ENCODE measurements around the gene DUSP18. TPM values are rescaled to one million over a fixed set of nuclear protein-coding genes. Genes with fewer than 3 reads are reported as not detected.

DUSP18 gene
- polyA plus RNA-seq, 2 of the 4 experiments (the other 2 are of a cell fraction) = 3.4 to 7.2 TPM

DNA sequence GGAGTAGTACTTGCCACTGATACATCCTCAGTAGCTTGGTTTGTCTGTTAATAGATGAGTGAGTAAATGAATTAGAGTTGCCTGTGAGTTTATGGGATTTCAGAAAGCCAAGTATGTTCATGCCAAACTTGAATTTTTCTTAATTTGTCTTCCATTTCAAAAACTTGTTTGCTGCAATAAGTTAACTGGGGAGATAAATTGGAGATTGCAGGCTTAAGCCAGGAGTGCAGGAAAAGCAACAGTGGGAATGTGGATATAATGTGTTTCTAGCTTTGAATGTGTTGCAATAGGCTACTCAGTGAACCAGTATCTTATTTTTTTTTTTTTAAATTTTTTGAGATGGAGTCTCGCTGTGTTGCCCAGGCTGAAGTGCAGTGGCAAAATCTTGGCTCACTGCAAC, 35.2 kb upstream of the DUSP18 start:
- H3K4me2 ChIP-seq = no peak overlapping the region
- DNase-seq (ENCODE audit: low read depth in 1 of 2, low spot score in 1 of 2) (no peak), FAIRE-seq (no peak), ATAC-seq (no peak)
- POLR2A ChIA-PET = no interaction called here
- no peaks in the 10 kb centered on the region for H3K9me3 ChIP-seq
- 100% methylated on average over 1 of the region's 1 CpG for WGBS (ENCODE audit: missing lambda C conversion rate)
- peaks cover 7% of the 10 kb centered on the region; the same call in 2 of the 3 replicates for H3K4me1 ChIP-seq
- CTCF ChIA-PET = interaction anchor here (0.8 kb wide), 1 partner anchor 52 kb away, joined by 3 read pairs; no protein-coding TSS in a partner anchor
- no peak overlapping the region for H3K27ac ChIP-seq
- TF ChIP-seq FOSB (CRISPR knock-in tag; IDR thresholded peaks at IDR 0.05) (no peak), HDAC2 (IDR thresholded peaks at IDR 0.05) (no peak), PHF8 (IDR thresholded peaks at IDR 0.05; ENCODE audit: borderline replicate concordance, low read depth) (no peak), SREBF2 (IDR thresholded peaks at IDR 0.05) (no peak), CHD2 (IDR thresholded peaks at IDR 0.05; ENCODE audit: low read length, partially characterized antibody) (no peak)
- H3K4me3 ChIP-seq = no peak overlapping the region

DNA sequence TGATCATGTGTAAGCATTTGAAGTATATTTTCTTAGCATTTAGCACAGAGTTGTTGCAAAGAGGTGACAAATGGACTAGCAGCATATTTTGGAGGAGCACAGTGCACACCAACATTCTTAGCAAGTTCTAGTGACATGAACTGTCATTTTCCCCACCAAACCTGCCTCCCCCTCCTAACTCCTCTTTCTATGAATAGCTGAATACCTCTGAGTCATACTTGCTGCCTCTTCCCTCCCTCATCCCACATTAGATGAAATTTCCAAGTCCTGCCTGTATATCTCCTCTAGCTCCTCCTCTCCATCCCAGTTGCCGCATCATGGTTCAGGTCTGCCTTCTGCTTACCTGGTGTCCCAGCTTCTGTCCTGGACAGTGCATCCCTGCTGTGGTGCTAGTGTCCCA, 34.2 kb upstream of the DUSP18 start:
- ChIA-PET CTCF (interaction anchor here (2.1 kb wide), 1 partner anchor 54 kb away, joined by 7 read pairs; no protein-coding TSS in a partner anchor), POLR2A (no interaction called here)
- Histone ChIP-seq H3K4me1 (peaks cover 7% of the 10 kb centered on the region; the same call in 2 of the 3 replicates), H3K9me3 (no peaks in the 10 kb centered on the region), H3K27ac (no peak overlapping the region), H3K4me3 (no peak overlapping the region), H3K4me2 (no peak overlapping the region; the same call in 2 of the 3 replicates)
- ATAC-seq = no peak
- 100% methylated on average over 1 of the region's 1 CpG for WGBS (ENCODE audit: missing lambda C conversion rate)
- TF ChIP-seq POLR2A (IDR thresholded peaks at IDR 0.05; ENCODE audit: low read length) (no peak), FOSB (CRISPR knock-in tag; IDR thresholded peaks at IDR 0.05) (no peak), HOXB13 (CRISPR knock-in tag; IDR thresholded peaks at IDR 0.05; ENCODE audit: low read depth) (no peak), KDM5A (IDR thresholded peaks at IDR 0.05) (no peak), JUNB (IDR thresholded peaks at IDR 0.05) (no peak), RARB (CRISPR knock-in tag; IDR thresholded peaks at IDR 0.05) (no peak)
- DNase-seq (ENCODE audit: low read depth in 1 of 2, low spot score in 1 of 2) = no peak
- no peak for FAIRE-seq

- Histone ChIP-seq H3K4me1 (peaks cover 12% of the 10 kb centered on the region), H3K4me3 (no peak overlapping the region), H3K4me2 (no peak overlapping the region), H3K27ac (no peak overlapping the region), H3K9me3 (no peaks in the 10 kb centered on the region)
- DNase-seq (ENCODE audit: low read depth in 1 of 2, low spot score in 1 of 2) (no peak), ATAC-seq (no peak), FAIRE-seq (no peak)
- TF ChIP-seq E2F6 (IDR thresholded peaks at IDR 0.05; ENCODE audit: borderline replicate concordance, low read depth) = no peak
- no peak for TF ChIP-seq GATA3 (IDR thresholded peaks at IDR 0.05; ENCODE audit: borderline replicate concordance)
- TF ChIP-seq JUNB (IDR thresholded peaks at IDR 0.05) = no peak
- TF ChIP-seq RAD21 (conservative IDR thresholded peaks at IDR 0.05 in 1 of 2, IDR thresholded peaks at IDR 0.05 in 1 of 2) = no peak
- TF ChIP-seq CBX2 (IDR thresholded peaks at IDR 0.05; ENCODE audit: borderline replicate concordance, low read depth) = no peak
- no peak for TF ChIP-seq KDM1A (IDR thresholded peaks at IDR 0.05; ENCODE audit: low read depth)
- TF ChIP-seq, protein P1, sequence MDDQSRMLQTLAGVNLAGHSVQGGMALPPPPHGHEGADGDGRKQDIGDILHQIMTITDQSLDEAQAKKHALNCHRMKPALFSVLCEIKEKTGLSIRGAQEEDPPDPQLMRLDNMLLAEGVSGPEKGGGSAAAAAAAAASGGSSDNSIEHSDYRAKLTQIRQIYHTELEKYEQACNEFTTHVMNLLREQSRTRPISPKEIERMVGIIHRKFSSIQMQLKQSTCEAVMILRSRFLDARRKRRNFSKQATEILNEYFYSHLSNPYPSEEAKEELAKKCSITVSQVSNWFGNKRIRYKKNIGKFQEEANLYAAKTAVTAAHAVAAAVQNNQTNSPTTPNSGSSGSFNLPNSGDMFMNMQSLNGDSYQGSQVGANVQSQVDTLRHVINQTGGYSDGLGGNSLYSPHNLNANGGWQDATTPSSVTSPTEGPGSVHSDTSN (IDR thresholded peaks at IDR 0.05) = no peak
- TF ChIP-seq REST (IDR thresholded peaks at IDR 0.05) = no peak
- TF ChIP-seq FOXS1 (CRISPR knock-in tag; IDR thresholded peaks at IDR 0.05) = no peak
- TF ChIP-seq ZC3H11A (IDR thresholded peaks at IDR 0.05) = no peak
- TF ChIP-seq POLR2A (IDR thresholded peaks at IDR 0.05; ENCODE audit: low read length) = no peak
- no peak for TF ChIP-seq EHF (CRISPR knock-in tag; IDR thresholded peaks at IDR 0.05)
- no peak for TF ChIP-seq HOXB5 (CRISPR knock-in tag; IDR thresholded peaks at IDR 0.05)
- TF ChIP-seq CEBPB (IDR thresholded peaks at IDR 0.05) = no peak
- no peak for TF ChIP-seq NFE2L2 (conservative IDR thresholded peaks at IDR 0.05; ENCODE audit: low read length)
- no peak for TF ChIP-seq ZSCAN20 (CRISPR knock-in tag; IDR thresholded peaks at IDR 0.05)
- no peak for TF ChIP-seq HOXA7 (CRISPR knock-in tag; IDR thresholded peaks at IDR 0.05)
- no peak for TF ChIP-seq HOXB13 (CRISPR knock-in tag; IDR thresholded peaks at IDR 0.05; ENCODE audit: low read depth)
- no peak for TF ChIP-seq FOSB (CRISPR knock-in tag; IDR thresholded peaks at IDR 0.05)
- no peak for TF ChIP-seq EHMT2 (IDR thresholded peaks at IDR 0.05; ENCODE audit: low read depth)
- WGBS (ENCODE audit: missing lambda C conversion rate) = 95% methylated on average over 4 of the region's 7 CpGs
- ChIA-PET POLR2A (no interaction called here), CTCF (interaction anchor here (0.5 to 1.0 kb wide), 2 partner anchors 59 to 63 kb away, joined by 3 read pairs; partner anchors contain the start of gene SLC35E4)
Measured at GRCh38 chr22:30697975-30698374, 30.3 kb upstream of the DUSP18 start.

All from A549 (cell line).